HFFc6 (cell line): ENCODE results near the gene CAPZA1. TPM values are rescaled to one million over a fixed set of nuclear protein-coding genes. Genes with fewer than 3 reads are reported as not detected.
A peak's percentile ranks its signal among the peaks of the same experiment; 100 is the strongest.
"Not testable (repeated sequence)": the region's sequence is repeated elsewhere in the genome, so short reads cannot be mapped to it uniquely, and the experiment has no call there.

Source experiments
- DNase-seq: peaks from one replicate; pipeline ENCODE4 v3.0.0-alpha.2; 2018
- H3K27ac Mint-ChIP-seq: 2 replicates; pipeline ENCODE4 v1.8.0; 2020; ENCODE audit warnings: mild to moderate bottlenecking, mixed read lengths
- H3K27me3 Mint-ChIP-seq: 2 replicates; pipeline ENCODE4 v1.8.0; 2021; ENCODE audit warnings: mild to moderate bottlenecking, moderate library complexity, mixed read lengths; ENCODE audit not compliant: insufficient read depth
- H3K36me3 Mint-ChIP-seq: 2 replicates; pipeline ENCODE4 v1.8.0; 2021; ENCODE audit warnings: low read depth, mixed read lengths
- H3K4me1 Mint-ChIP-seq: 2 replicates; pipeline ENCODE4 v1.8.0; 2020; ENCODE audit warnings: low read depth, mixed read lengths
- H3K4me3 Mint-ChIP-seq: 2 replicates; pipeline ENCODE4 v1.8.0; 2020; ENCODE audit warnings: mild to moderate bottlenecking, moderate library complexity, mixed read lengths
- H3K9me3 Mint-ChIP-seq: 2 replicates; pipeline ENCODE4 v1.8.0; 2020; ENCODE audit warnings: mild to moderate bottlenecking, mixed read lengths
- CTCF ChIP-seq: fragments of 200-600 bp; sonication (generic); IDR thresholded peaks from 2 replicates; pipeline ENCODE4 v1.5.0; 2021; ENCODE audit warnings: antibody characterized with exemption, mild to moderate bottlenecking
- total RNA-seq, 6 experiments: library from RNA; stranded (reverse); fragmentation: NEBNext Ultra II Directional; extraction: Animal tissue kit (Norgen Biotek cat#: 25700); gene quantifications; 2 replicates in 1 of 6; 3 replicates in 5 of 6; pipeline ENCODE4 v1.2.3, GENCODE V29; 2021

CAPZA1 gene
- total RNA-seq, 6 experiments from 2014 or later: 230 to 293 (median 265) TPM

- H3K9me3 Mint-ChIP-seq: no peaks in the 10 kb centered on the region
- H3K27ac Mint-ChIP-seq: peak overlapping the region; percentile 100
- H3K36me3 Mint-ChIP-seq: peaks cover 28% of the 10 kb centered on the region
- TF ChIP-seq CTCF: no peak
- H3K4me3 Mint-ChIP-seq: peak overlapping the region; percentile 100
- H3K4me1 Mint-ChIP-seq: peaks cover 46% of the 10 kb centered on the region
- H3K27me3 Mint-ChIP-seq: no peaks in the 10 kb centered on the region
- no peak for DNase-seq
Observed at GRCh38 chr1:112620377-112620695, 704 bp downstream of the CAPZA1 start.

- DNase-seq, H3K27me3 Mint-ChIP-seq, H3K4me3 Mint-ChIP-seq, H3K9me3 Mint-ChIP-seq: not testable (repeated sequence)
- Mint-ChIP-seq H3K27ac (peak overlapping the region; percentile 28; the same call in 1 of the 2 replicates), H3K4me1 (peaks cover 60% of the 10 kb centered on the region), H3K36me3 (peaks cover 50% of the 10 kb centered on the region)
Observed at GRCh38 chr1:112624493-112624892, 4.9 kb downstream of the CAPZA1 start.

GRCh38 chr1:112625696-112626095 lies 6.1 kb downstream of the CAPZA1 start:
- no peak for TF ChIP-seq CTCF
- Mint-ChIP-seq H3K4me3 (no peak overlapping the region), H3K9me3 (no peaks in the 10 kb centered on the region), H3K36me3 (peaks cover 45% of the 10 kb centered on the region), H3K4me1 (peaks cover 59% of the 10 kb centered on the region), H3K27me3 (no peaks in the 10 kb centered on the region; the same call in 1 of the 2 replicates), H3K27ac (peak overlapping the region; percentile 66)
- peak; percentile 41 for DNase-seq

GRCh38 chr1:112626193-112626592 lies 6.6 kb downstream of the CAPZA1 start:
- DNase-seq: no peak
- TF ChIP-seq CTCF: no peak
- H3K4me3 Mint-ChIP-seq: no peak overlapping the region
- peaks cover 40% of the 10 kb centered on the region for H3K36me3 Mint-ChIP-seq
- peaks cover 54% of the 10 kb centered on the region for H3K4me1 Mint-ChIP-seq
- no peaks in the 10 kb centered on the region; the same call in 1 of the 2 replicates for H3K27me3 Mint-ChIP-seq
- H3K27ac Mint-ChIP-seq: no peak overlapping the region; the same call in 1 of the 2 replicates
- no peaks in the 10 kb centered on the region for H3K9me3 Mint-ChIP-seq

GRCh38 chr1:112626887-112627286 lies 7.3 kb downstream of the CAPZA1 start:
- Mint-ChIP-seq H3K36me3 (peaks cover 39% of the 10 kb centered on the region), H3K4me3 (no peak overlapping the region), H3K27ac (no peak overlapping the region), H3K27me3 (no peaks in the 10 kb centered on the region; the same call in 1 of the 2 replicates), H3K4me1 (peaks cover 52% of the 10 kb centered on the region), H3K9me3 (no peaks in the 10 kb centered on the region)
- no peak for DNase-seq
- TF ChIP-seq CTCF: no peak

- H3K4me1 Mint-ChIP-seq: peaks cover 52% of the 10 kb centered on the region
- no peaks in the 10 kb centered on the region for H3K9me3 Mint-ChIP-seq
- H3K27me3 Mint-ChIP-seq: no peaks in the 10 kb centered on the region; the same call in 1 of the 2 replicates
- no peak for DNase-seq
- H3K36me3 Mint-ChIP-seq: peaks cover 37% of the 10 kb centered on the region
- no peak overlapping the region for H3K27ac Mint-ChIP-seq
- TF ChIP-seq CTCF: no peak
- no peak overlapping the region for H3K4me3 Mint-ChIP-seq
Observed at GRCh38 chr1:112628516-112628915, 8.9 kb downstream of the CAPZA1 start.
